Measurements from ENCODE around the gene CFP. TPM values are rescaled to one million over a fixed set of nuclear protein-coding genes. Genes with fewer than 3 reads are reported as not detected.

Gene CFP
- total and polyA plus RNA-seq, 2 of the 13 experiments (the other 11 are each of a cell fraction or from before 2014, with no cell fraction given): 0.01 TPM; not detected in 1

DNA sequence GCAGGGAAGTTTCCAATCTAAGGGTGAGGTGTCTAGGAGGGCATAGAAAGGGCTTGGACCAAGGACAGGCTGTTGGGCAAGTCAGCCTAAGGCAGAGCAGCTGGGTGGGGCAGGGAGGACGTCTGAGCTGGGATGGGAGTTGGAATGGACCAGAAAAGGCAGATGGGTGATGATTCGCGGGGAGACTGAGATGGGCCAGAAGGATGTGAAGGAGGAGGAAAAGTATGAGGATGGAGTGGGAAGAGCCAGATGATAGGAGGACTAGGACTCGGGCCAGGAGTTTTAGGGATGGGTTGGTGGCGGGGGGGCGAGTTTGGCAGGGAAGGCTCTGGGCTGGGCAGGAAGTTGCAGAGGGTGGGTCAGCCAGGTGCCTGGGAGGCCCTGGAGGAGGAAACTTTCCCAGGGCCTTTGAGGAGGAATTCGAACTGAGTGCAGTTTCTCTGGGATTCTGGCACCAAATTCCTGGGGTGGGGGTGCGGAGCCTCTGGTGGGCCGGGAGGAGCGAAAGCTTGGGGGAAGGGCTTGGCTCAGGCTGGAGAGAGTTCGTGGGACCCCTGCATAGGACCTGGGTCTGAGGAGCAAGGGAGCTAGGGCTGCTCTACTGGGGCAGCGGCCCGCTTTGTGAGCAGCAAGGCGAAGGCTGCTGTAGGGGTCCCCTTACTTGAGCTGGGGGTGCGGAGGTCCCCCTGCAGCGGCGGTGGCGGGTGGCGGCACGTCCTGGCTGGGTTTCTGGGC lies 56.2 kb downstream of the CFP start:
- TF ChIP-seq ZNF672 (CRISPR knock-in tag; IDR thresholded peaks at IDR 0.05) (no peak), ZNF121 (CRISPR knock-in tag; IDR thresholded peaks at IDR 0.05) (no peak), ZNF256 (CRISPR knock-in tag; conservative IDR thresholded peaks at IDR 0.05) (no peak), SIN3A (IDR thresholded peaks at IDR 0.05; ENCODE audit: borderline replicate concordance, low read depth, low read length) (no peak), MTA3 (CRISPR knock-in tag; IDR thresholded peaks at IDR 0.05) (no peak), PHF20 (CRISPR knock-in tag; IDR thresholded peaks at IDR 0.05) (no peak), TARDBP (CRISPR knock-in tag; IDR thresholded peaks at IDR 0.05) (no peak), RXRA (CRISPR knock-in tag; IDR thresholded peaks at IDR 0.05) (no peak), HES4 (CRISPR knock-in tag; IDR thresholded peaks at IDR 0.05; ENCODE audit: borderline replicate concordance) (no peak), PRMT3 (CRISPR knock-in tag; IDR thresholded peaks at IDR 0.05; ENCODE audit: borderline replicate concordance, low read depth) (no peak)
- TF ChIP-seq, protein P1, sequence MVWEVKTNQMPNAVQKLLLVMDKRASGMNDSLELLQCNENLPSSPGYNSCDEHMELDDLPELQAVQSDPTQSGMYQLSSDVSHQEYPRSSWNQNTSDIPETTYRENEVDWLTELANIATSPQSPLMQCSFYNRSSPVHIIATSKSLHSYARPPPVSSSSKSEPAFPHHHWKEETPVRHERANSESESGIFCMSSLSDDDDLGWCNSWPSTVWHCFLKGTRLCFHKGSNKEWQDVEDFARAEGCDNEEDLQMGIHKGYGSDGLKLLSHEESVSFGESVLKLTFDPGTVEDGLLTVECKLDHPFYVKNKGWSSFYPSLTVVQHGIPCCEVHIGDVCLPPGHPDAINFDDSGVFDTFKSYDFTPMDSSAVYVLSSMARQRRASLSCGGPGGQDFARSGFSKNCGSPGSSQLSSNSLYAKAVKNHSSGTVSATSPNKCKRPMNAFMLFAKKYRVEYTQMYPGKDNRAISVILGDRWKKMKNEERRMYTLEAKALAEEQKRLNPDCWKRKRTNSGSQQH (CRISPR knock-in tag; IDR thresholded peaks at IDR 0.05; ENCODE audit: low read depth): no peak
- TF ChIP-seq, protein P2, sequence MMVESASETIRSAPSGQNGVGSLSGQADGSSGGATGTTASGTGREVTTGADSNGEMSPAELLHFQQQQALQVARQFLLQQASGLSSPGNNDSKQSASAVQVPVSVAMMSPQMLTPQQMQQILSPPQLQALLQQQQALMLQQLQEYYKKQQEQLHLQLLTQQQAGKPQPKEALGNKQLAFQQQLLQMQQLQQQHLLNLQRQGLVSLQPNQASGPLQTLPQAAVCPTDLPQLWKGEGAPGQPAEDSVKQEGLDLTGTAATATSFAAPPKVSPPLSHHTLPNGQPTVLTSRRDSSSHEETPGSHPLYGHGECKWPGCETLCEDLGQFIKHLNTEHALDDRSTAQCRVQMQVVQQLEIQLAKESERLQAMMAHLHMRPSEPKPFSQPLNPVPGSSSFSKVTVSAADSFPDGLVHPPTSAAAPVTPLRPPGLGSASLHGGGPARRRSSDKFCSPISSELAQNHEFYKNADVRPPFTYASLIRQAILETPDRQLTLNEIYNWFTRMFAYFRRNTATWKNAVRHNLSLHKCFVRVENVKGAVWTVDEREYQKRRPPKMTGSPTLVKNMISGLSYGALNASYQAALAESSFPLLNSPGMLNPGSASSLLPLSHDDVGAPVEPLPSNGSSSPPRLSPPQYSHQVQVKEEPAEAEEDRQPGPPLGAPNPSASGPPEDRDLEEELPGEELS (CRISPR knock-in tag; IDR thresholded peaks at IDR 0.05): no peak
- TF ChIP-seq, protein P3, sequence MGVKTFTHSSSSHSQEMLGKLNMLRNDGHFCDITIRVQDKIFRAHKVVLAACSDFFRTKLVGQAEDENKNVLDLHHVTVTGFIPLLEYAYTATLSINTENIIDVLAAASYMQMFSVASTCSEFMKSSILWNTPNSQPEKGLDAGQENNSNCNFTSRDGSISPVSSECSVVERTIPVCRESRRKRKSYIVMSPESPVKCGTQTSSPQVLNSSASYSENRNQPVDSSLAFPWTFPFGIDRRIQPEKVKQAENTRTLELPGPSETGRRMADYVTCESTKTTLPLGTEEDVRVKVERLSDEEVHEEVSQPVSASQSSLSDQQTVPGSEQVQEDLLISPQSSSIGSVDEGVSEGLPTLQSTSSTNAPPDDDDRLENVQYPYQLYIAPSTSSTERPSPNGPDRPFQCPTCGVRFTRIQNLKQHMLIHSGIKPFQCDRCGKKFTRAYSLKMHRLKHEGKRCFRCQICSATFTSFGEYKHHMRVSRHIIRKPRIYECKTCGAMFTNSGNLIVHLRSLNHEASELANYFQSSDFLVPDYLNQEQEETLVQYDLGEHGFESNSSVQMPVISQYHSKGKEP (CRISPR knock-in tag; IDR thresholded peaks at IDR 0.05): no peak
- no peak for FAIRE-seq
- WGBS (ENCODE audit: low lambda C conversion rate): 66% methylated on average over 6 of the region's 20 CpGs
- CTCF ChIA-PET (ENCODE audit: low intra/inter-chr PET ratio, low total read pairs): no interaction called here
- DNase-seq (ENCODE audit: low spot score): no peak
- no peak overlapping the region for H3K4me3 ChIP-seq (replicated peaks in 1 of 3; ENCODE audit: insufficient read depth in 1 of 3, low read depth in 2 of 3, low read length in 3 of 3)
- no peaks in the 10 kb centered on the region for H3K79me2 ChIP-seq (ENCODE audit: insufficient read depth, low read length)
- H4K20me1 ChIP-seq (ENCODE audit: insufficient read depth, low read length): no peaks in the 10 kb centered on the region
- no peak overlapping the region for H3K27ac ChIP-seq (ENCODE audit: extremely low read length, insufficient read depth, low read length)
- H3K36me3 ChIP-seq (replicated peaks in 1 of 2; ENCODE audit: control insufficient read depth in 1 of 2, insufficient read depth in 2 of 2, low read length in 2 of 2): 0 out of 5 replicates have a peak, but pooled peaks cover 0 to 7% of the 10 kb centered on the region in 2 experiments
- BruUV-seq (replicated peaks): no TSS peak
- no peak overlapping the region for H3K9ac ChIP-seq (ENCODE audit: insufficient read depth, low read depth, low read length)
- H2AFZ ChIP-seq (ENCODE audit: low read length): no peak overlapping the region
- intact Hi-C loops (cut with micrococcal nuclease; ENCODE audit: unreplicated experiment) (no loop called here), in situ Hi-C loops (cut with HindIII; ENCODE audit: extremely low pct_ligation_motif_present, low pct_unique_long_range_greater_than_20kb) (no loop called here)
- H3K4me2 ChIP-seq (ENCODE audit: low read depth, low read length): no peak overlapping the region
- no peak; the same call in 2 of the 3 replicates for ATAC-seq
- POLR2A ChIA-PET: no interaction called here
- H3K4me1 ChIP-seq (ENCODE audit: insufficient read depth, low read length): peaks cover 7% of the 10 kb centered on the region
- H3K9me3 ChIP-seq (ENCODE audit: low read length): no peaks in the 10 kb centered on the region
- H3K27me3 ChIP-seq (ENCODE audit: control insufficient read depth in 1 of 2, insufficient read depth in 2 of 2, low read length in 2 of 2): no peaks in the 10 kb centered on the region; a peak in 1 of 5 replicates

All from HepG2 (cell line).